Stimulated activated CD8-positive, alpha-beta memory T cell treated with anti-CD3 and anti-CD28 coated beads, Interleukin-7, amount 100 ng/mL, for 1 hour (primary cell): ENCODE data around the gene SMIM3.

Source experiments
- DNase-seq, 2 donors: peaks; one replicate each; pipeline ENCODE4 v3.0.0-alpha.2; 2020; ENCODE audit warnings: low read depth in 2 of 2

Gene SMIM3

GRCh38 chr5:150765011-150765798 is 13.4 kb upstream of the SMIM3 start:
- DNase-seq: no peak

GRCh38 chr5:150765799-150766169 is 12.8 kb upstream of the SMIM3 start:
- no peak for DNase-seq

- DNase-seq: no peak
These were observed 12.3 kb upstream of the SMIM3 start for GRCh38 chr5:150766251-150766650.

GRCh38 chr5:150771034-150771795 is 7.3 kb upstream of the SMIM3 start:
- no peak for DNase-seq

GRCh38 chr5:150774145-150774544 is 4.4 kb upstream of the SMIM3 start:
- DNase-seq: no peak

GRCh38 chr5:150777685-150778084 is 872 bp upstream of the SMIM3 start:
- no peak for DNase-seq

- DNase-seq: no peak
These were observed 455 bp upstream of the SMIM3 start for GRCh38 chr5:150778088-150778516.

GRCh38 chr5:150779397-150780186 is 1.0 kb downstream of the SMIM3 start:
- DNase-seq: no peak

GRCh38 chr5:150780187-150780692 is 1.7 kb downstream of the SMIM3 start:
- DNase-seq: no peak

- no peak for DNase-seq
These were observed 2.3 kb downstream of the SMIM3 start for GRCh38 chr5:150780816-150781221.

- no peak for DNase-seq
These were observed 3.4 kb downstream of the SMIM3 start for GRCh38 chr5:150781706-150782614.

- DNase-seq: no peak
These were observed 4.3 kb downstream of the SMIM3 start for GRCh38 chr5:150782850-150783249.

GRCh38 chr5:150783422-150783928 is 4.9 kb downstream of the SMIM3 start:
- DNase-seq: no peak

GRCh38 chr5:150785950-150786349 is 7.4 kb downstream of the SMIM3 start:
- no peak for DNase-seq

GRCh38 chr5:150786876-150787275 is 8.3 kb downstream of the SMIM3 start:
- no peak for DNase-seq

GRCh38 chr5:150787656-150788055 is 9.1 kb downstream of the SMIM3 start:
- no peak for DNase-seq

GRCh38 chr5:150788977-150789376 is 10.4 kb downstream of the SMIM3 start:
- DNase-seq: no peak

- DNase-seq: no peak
These were observed 10.9 kb downstream of the SMIM3 start for GRCh38 chr5:150789450-150789849.

GRCh38 chr5:150789943-150790611 is 11.5 kb downstream of the SMIM3 start:
- DNase-seq: no peak

GRCh38 chr5:150791536-150791935 is 13.0 kb downstream of the SMIM3 start:
- DNase-seq: no peak
